Measurements from ENCODE around the gene HOXB4.

The HOXB4 gene

DNA sequence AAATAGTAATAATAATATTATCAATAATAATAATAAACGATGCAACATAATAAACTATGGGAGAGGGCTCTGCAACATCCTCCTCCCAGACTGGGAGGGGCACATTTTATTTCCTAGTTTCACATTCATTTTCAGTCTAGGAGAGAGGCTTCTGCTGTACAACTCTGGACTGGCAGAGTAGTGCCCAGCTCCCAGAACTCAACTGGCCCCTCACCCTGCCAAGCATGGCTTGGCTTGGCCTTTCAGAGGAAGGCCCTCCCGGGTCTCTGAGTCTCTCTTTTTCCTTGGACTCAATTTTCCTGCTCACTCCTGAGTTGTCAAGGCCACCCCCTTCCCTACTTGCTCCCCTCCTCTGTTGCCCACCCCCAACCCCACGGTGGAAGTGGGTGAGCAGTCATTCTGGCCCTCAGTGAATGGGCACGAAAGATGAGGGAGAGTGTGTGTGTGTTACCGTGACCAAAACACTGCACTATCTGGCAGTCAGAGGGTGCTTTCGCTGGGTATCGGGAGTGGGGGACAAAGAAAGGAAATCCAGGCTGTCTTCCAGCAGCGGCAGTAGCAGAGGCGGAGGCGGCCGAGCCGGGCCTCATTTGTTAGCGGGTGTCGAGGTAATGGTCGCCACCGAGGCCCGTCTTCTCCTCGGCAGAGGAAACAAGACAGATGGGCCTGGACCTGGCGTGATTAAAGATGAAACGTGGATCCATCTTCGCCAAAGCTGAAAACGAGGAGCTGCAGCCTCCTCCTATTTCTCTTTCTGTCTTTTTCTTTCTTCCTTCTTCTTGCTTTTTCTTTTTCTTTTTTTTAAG, 2.3 kb downstream of the HOXB4 start:
- in situ Hi-C loops (cut with MboI; ENCODE audit: low sequenced_read_pairs), result no loop called here

- in situ Hi-C loops (cut with MboI; ENCODE audit: low sequenced_read_pairs), result no loop called here
Measured at GRCh38 chr17:48575066-48575582, 3.0 kb downstream of the HOXB4 start.

DNA sequence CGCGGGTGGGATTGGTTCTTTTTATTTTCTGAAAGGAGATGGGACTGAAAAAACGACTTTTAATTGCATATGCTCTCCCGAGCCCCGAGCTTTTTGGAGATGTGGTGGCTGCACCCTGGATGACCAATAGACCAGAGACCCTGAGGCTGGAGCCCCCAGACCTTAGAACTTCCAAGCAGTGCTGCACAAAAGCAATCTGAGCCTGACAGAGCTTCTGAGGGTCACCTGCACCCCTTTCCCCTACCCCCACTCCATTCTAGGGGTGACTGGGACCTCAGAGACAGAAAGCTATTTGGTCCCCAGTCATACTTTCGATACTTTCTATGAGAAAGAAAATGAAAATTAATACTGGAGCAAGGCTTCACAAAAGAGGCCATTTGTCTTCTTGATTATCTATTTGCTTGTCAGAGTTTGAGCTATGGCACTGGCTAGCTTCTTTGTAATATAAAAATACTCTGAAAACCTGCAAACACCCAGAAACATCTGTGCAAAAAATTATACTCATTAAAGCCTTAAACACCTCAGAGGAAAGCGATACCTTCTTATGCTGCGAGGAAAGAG, 3.6 kb downstream of the HOXB4 start:
- in situ Hi-C loops (cut with MboI; ENCODE audit: low sequenced_read_pairs), result no loop called here

DNA sequence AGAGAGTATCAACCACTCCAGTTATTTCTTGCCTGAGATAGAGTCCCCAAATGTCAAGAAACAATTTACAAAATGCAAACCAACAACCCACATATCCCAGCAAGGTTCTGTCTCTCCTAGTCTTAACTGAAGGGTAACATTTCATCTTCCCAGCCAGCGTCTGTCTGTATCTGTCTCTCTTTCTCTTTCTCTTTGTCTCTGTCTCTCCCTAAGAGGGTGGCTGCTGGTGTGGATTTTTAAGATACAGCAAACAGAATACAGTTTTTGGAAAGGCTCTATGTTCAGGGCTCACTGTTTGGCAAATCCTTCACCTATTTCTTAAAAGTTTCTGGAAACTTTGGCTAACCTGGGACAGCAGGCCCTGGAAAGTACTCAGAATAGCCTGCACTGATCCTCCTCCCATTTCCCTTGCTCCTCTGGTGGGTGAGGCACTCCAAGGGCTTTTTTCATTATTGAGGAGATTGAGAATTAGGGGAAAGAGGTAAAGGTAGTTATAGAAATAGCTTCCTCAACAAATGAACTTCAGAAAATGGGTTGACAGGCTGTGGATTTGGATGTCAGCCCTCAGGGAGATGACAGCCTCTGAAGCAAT, 6.2 kb downstream of the HOXB4 start:
- in situ Hi-C loops (cut with MboI; ENCODE audit: low sequenced_read_pairs), result no loop called here

DNA sequence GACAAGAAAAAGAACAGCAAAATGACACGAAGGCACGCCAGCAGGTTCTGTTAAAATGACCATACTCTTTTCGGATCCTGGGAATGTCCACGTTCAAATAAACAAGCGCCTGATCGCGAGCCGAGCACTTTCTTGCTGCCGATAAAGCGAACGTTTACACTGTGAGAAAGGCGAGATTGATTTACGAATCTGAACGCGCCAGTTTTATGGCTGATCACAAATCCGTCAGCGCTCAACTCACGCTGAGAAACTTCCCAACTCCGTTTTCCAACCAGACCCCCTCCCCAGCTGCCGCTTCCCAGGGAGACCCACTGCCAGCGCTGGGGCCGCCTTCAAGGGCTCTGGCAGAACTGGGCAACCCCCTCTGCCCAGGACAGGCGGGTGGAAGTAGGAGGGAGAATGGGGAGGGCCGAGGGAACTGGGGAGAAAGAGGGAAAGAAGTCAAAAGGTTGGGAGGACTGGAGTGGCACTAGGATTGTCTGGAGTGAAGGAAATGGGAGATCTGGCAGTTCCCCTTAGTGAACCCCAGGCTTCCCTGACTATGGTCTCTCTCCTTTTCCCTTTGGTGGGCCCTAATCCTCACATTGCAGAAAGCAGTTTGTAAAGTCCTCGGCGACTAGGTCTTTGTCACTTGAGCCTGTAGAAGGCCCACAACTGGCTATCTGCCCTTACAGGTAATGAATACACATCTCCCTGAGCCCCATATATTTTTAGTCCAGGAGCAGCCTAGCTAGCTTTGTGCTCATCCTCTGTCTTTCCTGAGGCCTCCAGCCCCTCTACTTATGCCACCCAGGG, 6.9 kb downstream of the HOXB4 start:
- in situ Hi-C loops (cut with MboI; ENCODE audit: low sequenced_read_pairs), result no loop called here

DNA sequence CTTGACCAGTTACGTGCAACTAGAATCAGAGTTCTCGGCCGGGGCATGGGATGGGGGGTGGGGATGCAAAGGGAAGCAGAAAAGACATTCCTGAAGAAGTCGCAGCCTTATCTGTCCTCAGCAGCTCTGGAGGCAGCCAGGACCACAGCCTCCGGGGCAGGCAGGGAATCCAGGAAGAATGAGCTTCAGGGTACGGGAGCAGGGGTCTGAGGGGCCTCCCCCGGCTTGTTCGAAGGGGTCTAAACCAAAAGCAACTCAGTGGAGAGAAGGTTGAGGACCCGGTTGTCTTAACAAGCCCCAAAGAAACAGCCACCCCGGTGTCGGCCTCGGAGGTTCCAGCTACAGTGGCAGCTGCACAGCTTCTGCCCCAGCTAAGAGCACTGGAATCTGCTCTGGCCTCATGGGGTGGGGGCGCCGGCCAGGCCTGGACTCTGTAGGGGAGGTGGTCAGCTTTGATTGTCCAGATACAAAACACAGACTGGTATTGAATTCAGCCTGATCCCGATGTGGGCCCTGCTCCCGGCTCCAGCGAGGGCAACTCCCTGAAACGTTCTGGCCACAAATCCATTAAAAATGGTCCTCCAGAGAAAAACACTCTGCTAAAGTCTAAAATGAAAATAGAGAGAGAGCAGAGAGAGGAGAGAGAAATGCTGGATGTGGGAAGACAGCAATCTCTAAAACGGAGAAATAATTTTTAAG, 7.7 kb downstream of the HOXB4 start:
- in situ Hi-C loops (cut with MboI; ENCODE audit: low sequenced_read_pairs), result no loop called here

GRCh38 chr17:48569674-48570324, 8.4 kb downstream of the HOXB4 start:
- in situ Hi-C loops (cut with MboI; ENCODE audit: low sequenced_read_pairs), result no loop called here

GRCh38 chr17:48569240-48569582, 8.9 kb downstream of the HOXB4 start:
- in situ Hi-C loops (cut with MboI; ENCODE audit: low sequenced_read_pairs), result no loop called here

DNA sequence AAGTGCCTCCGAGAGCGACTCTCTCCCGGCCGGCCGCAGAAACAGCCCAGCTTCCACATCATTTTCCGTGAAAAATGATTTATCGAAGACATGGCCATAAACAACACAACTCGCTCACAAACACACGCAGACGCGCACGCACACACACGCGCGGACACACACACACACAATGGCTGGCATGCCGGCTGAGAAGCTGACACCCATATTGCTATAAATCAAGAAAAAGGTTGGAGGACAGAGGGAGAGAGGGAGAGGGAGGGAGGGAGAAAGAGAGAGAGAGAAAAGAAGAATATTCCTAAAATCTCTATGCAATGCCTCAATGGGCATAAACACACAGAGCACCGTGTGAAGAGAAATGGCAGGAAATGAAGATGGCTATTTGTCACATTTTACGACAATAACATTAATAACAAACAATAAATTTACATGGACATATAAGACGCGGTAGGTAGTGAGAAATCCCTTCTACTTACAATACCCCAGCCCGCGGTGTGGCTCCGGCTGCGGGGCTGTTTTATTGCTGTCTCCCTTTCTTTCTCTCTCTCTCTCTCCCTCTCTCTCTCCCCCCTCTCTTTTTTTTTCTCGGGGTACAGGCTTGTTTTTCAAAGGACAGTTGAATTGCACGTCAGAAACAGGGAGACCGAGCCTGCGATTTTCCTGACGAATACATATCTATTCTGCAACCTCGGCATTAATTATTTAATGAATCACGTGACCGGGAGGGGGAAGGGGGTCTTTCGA, 9.5 kb downstream of the HOXB4 start:
- in situ Hi-C loops (cut with MboI; ENCODE audit: low sequenced_read_pairs), result no loop called here

GRCh38 chr17:48567646-48568354, 10.3 kb downstream of the HOXB4 start:
- in situ Hi-C loops (cut with MboI; ENCODE audit: low sequenced_read_pairs), result no loop called here

- in situ Hi-C loops (cut with MboI; ENCODE audit: low sequenced_read_pairs), result no loop called here
Measured at GRCh38 chr17:48567209-48567608, 10.9 kb downstream of the HOXB4 start.

DNA sequence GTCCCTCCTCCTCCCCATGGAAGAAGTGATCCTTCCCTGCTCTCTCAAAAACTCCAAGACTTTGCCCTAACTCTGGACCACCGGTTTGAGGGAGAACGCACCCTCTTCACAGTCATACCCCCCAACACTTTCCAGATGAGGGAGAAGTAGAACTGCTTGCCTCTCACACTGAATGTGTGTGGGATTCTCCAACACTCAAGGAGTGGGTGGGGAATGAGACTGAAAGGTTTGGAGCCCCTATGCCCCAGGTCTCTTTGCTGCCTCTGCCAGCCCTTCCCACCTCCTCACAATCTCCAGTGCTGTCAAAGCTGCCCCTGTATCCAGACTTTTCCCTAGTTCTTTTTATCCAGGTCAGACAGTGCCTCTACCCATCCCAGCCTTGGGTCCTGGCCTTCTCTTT, 11.4 kb downstream of the HOXB4 start:
- in situ Hi-C loops (cut with MboI; ENCODE audit: low sequenced_read_pairs), result no loop called here

DNA sequence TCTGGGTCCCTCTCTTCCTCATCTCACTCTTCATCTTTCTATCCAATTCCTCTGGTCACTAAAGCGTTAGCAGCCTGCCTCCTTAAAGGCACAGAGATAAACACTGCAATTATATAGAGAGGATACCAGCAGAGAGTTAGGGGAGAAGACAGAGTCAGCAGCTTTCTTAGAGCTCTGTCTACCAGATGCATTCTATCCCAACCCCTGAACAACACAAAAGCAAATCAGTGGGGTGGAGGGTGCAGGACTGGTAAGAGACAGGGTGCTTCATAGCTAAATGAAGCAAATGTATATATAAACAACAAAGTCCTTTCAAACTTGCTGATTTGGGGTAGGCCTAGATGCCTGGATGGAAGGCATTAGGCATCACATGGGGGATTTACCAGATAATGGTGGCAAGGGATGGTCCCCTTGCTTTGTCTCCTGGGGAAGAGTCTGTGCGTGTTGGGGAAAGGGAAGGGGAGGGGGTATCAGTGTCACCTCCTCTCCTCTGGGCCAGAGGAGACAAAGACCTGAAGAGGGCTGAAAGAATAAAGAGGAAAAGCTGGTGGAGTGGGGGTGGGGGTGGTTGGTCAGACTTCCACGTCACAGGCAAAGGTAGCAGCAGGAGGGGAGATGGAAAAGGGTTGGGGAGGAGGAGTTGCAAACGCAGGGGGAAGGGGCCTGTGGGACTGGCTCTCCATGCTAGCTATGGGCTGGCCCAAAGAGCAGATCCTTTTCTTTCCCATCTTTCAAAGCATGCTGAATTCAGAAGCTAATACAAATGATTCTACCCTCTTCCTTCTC, 12.0 kb downstream of the HOXB4 start:
- in situ Hi-C loops (cut with MboI; ENCODE audit: low sequenced_read_pairs), result no loop called here

DNA sequence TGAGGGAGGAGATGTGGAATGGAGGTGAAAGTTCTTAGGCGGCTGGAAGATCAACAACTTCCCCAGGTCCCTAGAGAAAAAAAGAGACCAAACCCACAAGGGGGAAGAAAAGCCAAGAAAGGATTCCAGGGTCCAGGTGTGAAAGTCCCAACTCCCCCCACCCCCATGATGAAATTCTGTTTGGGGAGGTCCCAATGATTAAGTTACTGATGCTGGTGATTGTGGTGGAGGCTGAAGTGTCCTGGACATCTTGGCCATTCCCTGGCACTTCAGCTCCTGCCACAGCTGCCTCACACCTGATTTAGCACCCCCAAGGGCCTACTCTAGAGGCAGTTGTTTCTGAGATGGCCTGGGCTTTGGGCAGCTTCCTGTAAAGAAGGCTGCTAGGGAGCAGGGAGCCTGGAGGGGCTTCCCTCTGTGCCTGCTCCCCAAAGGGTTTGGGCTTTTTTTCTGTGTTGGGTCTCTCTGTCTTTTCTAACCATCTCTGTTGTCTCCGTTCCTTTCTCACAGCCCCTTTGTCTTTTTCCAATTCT, 13.1 kb downstream of the HOXB4 start:
- in situ Hi-C loops (cut with MboI; ENCODE audit: low sequenced_read_pairs), result no loop called here

GRCh38 chr17:48564188-48565021, 13.7 kb downstream of the HOXB4 start:
- in situ Hi-C loops (cut with MboI; ENCODE audit: low sequenced_read_pairs), result no loop called here

GRCh38 chr17:48563867-48564187, 14.3 kb downstream of the HOXB4 start:
- in situ Hi-C loops (cut with MboI; ENCODE audit: low sequenced_read_pairs), result no loop called here

DNA sequence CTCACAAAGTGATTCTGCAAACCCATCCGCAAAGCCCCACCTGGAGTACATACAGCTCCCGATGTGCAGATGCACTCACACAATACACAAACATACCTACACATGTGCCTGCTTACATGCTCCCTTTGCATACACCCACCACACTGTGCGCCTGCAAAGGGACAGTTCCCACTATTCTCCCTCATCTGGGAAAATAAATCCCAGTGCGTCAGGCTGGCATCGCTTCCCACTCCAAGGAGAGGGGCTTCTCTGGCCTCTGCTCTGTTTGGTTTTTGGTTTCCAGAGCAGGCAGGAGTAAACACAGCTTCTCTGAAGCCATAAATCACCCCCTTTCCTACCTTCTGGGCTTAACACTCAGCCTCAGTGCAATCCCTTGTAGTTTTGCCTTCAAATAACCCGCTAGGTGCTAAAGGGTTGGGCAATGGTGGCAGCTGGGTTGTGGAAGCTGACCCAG, 14.7 kb downstream of the HOXB4 start:
- in situ Hi-C loops (cut with MboI; ENCODE audit: low sequenced_read_pairs), result no loop called here

All from HL-60/S4 treated with phorbol 12-myristate 13-acetate at 8.2 ng/mL for 4 days and 3 days (cell line).